GM18951 (cell line): ENCODE measurements around the gene WBP11.

Experiments
- POLR2A ChIP-seq: IDR thresholded peaks from 4 replicates; pipeline ENCODE4 v1.6.1; 2011; ENCODE audit warnings: mild to moderate bottlenecking; ENCODE audit not compliant: insufficient read length, insufficient read depth; ENCODE audit errors: extremely low read depth
- in situ Hi-C: fragments of 300-500 bp; cut with MboI; formaldehyde crosslinking; loops from one replicate; pipeline ENCODE4 v1.12.0; 2022; ENCODE audit warnings: low sequenced_read_pairs, mixed read lengths, inconsistent platforms; ENCODE audit not compliant: unreplicated experiment

Gene WBP11

DNA sequence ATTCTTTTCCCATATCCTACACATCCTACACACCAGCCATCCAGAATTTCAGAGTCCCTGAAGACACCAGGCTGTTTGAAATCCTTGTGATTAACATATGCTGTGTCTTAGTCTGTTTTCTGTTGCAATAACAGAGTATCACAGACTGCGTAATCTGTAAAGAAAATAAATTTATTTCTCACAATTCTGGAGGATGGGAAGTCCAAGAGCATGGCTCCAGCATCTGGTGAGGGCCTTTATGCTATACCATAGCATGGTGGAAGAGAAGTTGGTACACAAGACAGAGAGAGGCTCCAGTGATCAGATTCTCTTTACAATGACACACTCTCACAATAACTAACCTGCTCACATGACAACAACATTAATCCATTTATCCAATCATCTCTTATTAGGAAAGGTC lies 36.0 kb upstream of the WBP11 start:
- in situ Hi-C loops = no loop called here
- TF ChIP-seq POLR2A = no peak

DNA sequence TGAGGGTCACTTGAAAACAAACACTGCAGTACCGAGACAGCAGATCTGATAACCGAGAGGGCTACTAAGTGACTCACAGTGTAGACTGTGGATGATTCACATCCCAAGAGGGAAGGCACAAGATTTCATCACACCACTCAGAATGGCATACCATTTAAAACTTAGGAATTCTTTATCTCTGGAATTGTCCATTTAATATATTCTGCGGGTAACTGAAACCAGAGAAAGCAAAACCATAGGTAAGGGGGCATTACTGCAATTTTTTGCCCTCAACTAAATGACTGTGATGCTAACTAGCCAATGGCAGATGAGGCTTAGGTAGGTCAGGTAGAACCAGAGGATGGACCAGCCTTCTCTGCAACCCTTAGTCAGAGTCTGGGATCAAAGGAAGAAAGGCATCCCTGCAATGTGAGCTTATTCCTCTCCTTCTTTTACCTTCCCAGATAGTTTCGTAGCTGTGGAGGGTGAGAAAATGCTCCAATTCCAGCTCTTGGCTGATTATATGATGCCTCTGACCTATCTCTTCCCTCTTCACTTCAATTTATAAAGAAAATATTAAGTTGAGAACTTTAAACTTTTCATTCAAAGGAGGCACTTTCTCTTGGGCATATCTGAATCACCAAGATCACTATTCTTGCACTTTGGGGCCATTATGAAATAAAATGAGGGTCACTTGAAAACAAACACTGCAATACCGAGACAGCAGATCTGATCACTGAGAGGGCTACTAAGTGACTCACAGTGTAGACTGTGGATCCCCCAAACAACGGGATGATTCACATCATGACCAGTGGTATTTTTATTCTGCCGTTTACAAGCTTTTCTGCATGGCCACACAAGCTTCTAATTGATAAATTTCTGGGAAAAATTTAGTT lies 33.3 kb upstream of the WBP11 start:
- TF ChIP-seq POLR2A = no peak
- in situ Hi-C loops = no loop called here

DNA sequence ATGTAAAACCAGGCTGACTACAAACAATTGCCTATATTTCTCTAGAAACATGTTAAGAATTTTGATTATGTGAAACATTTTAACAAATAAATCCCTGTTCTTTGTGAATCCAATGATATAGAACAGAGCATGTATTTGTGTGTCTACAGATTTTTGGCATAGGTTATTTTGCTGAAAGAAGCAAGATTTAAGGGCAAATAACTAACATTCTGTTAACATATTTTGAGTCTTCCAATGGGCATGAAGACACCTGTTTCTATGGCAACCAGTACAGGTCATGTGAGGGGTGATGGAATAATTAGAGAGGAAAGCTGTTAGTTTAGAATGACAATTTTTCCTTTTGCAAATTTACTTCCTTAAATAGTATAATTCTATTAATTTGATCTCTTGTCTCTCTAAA lies 31.2 kb upstream of the WBP11 start:
- in situ Hi-C loops = no loop called here

DNA sequence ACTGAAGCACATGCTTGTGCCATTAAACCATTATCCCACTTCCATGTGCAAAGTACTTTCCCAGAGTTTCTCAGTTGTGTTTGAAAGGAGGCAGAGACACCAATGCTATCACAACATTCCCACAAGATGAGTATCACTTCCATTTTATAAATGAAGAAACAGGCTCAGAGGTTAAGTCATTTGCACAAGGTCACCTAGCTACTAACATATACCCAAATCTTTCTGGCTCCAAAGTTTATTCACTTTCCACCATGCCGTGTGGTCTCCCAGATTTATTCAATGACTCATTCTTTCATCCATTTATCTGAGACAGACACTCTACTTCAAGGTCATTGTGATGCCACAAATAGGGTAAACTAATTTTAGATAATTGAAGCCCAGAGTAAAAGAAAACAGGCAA lies 30.7 kb upstream of the WBP11 start:
- in situ Hi-C loops = no loop called here

More for the DNA sequence above, 31.2 kb upstream of the WBP11 start:
- no peak for TF ChIP-seq POLR2A

DNA sequence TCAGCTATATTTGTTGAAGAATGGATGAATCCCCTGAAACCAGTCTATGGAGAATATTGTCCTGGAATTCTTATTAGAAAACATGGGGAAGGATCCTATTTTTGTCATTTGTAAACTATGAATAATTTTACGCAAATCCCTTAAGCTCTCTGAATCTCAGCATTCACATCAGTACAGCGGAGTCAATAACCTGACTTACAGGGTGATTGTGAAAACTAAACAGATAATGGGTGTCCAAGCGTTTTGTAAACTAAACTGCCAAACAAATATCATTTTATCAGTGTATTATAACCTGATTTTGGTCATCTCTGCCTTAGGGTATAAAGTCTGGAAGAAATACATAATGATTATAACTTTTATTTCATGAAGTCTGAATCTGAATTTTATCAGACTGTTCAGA lies 30.1 kb upstream of the WBP11 start:
- in situ Hi-C loops = no loop called here

More for the DNA sequence above, 30.7 kb upstream of the WBP11 start:
- no peak for TF ChIP-seq POLR2A

DNA sequence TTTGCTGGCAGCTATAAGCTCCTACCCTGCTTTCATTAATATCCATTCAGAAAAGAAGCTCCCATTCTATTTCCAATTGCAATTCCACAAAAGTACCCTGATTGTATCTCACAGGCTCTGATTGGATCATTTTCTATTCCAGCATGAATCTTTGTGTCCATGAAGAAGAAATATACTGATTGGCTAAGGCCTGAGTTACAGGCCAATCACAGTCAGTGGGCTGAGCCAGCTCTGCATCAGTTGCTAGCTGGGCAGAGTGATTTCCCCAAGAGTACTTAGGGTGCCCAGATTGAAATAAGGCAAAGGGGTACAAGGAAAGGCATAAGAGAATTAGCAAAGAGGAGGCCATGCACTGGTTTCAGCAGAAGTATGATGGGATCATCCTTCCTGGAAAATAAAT lies 25.6 kb upstream of the WBP11 start:
- no peak for TF ChIP-seq POLR2A
- in situ Hi-C loops = no loop called here

More for the DNA sequence above, 30.1 kb upstream of the WBP11 start:
- no peak for TF ChIP-seq POLR2A

DNA sequence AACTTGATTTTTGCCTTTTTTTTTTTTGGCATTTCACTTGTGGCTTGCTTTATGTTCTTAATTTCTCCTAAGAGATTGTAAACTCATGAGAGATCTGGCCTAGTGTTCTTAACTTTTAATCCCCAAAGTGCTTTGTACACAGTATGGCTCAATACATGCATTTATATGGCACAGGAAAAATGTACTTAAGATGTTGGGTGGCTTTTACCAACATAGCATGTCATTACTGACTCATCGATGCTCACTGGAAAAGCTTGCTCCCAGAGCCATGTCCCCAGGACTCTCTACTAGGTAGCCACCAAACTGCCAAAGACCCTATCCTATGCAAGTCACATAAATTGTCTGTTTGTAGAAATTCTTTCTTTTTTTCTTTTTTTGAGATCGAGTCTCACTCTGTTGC lies 23.8 kb upstream of the WBP11 start:
- in situ Hi-C loops = no loop called here

DNA sequence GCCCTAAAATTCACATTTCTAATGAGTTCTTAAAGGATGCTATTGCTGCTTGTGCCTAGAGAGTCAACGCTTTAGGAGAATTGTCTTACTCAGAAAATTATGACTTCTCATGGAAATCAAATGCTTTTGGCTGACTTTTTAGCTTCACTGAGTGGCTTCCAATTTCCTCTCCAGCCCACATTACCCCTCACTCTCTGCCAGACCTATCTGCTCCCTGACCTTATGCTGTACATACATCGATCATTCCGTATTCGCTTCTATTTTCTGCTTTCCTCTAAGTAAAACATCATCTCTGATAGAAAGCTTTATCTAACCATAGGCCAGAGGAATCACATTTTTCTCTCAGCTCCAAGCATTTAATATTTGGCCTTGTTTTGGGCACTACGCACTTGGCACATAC lies 23.2 kb upstream of the WBP11 start:
- in situ Hi-C loops = no loop called here

More for the DNA sequence above, 23.8 kb upstream of the WBP11 start:
- no peak for TF ChIP-seq POLR2A

DNA sequence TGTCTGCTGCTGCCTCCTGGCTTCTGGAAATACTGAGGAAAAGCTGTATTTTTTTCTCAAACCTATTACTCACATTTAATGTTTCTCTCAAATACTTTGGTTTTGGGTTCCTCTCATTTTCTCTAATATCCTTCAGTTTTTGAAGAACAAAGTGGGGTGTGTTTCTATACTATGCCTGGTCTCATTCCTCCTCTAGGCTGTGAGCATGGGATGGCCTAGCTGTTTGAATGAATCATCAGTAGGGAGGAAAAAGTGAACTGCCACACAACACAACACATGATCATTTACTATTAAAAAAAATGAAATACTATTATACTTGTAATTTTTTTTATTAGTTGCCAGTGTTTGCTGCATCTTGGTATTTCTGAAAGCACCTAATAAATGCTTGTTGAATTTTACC lies 22.0 kb upstream of the WBP11 start:
- in situ Hi-C loops = no loop called here
- TF ChIP-seq POLR2A = no peak

More for the DNA sequence above, 23.2 kb upstream of the WBP11 start:
- TF ChIP-seq POLR2A = no peak

DNA sequence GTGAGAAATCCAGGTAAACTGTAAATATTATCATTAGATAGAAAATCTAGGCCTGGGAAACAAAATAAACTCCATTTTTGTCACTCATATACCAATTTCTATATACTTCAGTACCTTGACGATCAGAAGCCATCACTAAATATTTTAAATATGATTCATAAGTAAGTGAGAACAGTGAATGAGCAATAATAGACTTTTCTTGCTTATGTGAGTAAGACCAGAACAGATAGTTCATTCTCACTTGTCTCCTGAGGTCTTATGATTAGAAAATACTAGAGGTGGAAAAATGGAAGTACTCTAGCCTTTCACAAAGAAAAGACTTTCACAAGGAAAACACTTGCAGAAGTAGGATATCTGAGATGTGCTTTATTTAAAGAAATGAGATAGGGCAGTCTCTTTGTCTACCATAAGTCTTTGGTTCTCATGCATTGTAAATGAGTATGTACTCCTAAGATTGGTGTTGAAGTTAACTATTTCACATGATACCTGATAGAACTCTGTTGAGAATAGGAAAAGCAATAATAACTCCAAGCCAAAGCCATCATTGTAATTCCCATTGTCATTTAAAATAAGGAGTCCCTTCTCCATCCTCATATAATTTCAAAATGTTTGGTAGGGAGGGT lies 20.8 kb upstream of the WBP11 start:
- TF ChIP-seq POLR2A = no peak
- in situ Hi-C loops = no loop called here

DNA sequence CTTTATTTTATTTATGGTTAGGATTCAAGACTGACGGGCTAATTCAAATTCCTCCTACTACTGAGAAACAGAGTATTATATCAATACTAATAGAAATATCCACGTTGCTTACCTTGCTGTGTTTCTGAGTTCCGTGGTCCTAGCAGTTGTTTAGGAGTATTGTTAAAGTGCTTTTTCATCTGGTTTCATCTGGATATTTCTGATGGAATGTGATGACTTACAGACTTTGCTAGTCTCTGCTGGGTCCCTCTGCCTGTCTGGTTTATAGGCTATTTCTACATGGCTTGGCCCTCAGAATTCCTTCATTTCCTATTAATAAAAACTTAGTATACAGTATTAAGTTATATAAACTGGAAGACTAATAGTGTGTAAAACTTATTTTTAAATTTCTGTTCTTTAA lies 10.7 kb upstream of the WBP11 start, which contains the start of gene SMCO3:
Gene SMCO3 (minus strand): TSS at position 169 of the 400 bp plus-strand sequence. CDS start 7,502 bp downstream, outside the sequence.
- TF ChIP-seq POLR2A = no peak
- in situ Hi-C loops = no loop called here

DNA sequence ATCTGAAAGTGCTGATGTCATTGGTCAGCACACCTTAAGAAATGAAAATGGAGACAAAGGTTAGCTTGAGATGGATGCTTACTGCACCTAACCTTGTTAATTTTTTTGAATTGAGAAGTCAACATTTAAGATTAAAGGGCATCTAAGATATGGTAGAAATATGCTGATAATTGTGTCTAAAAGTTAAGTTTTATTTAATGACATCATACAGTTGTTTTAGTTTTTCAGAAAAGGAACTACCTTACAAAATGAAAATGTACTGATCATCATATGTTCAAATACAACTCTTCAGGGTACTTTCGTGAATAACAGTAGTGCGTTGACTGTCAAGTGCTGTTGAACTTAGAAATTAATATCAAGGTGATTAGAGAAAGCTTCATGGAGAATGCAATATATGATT lies 8.2 kb upstream of the WBP11 start:
- in situ Hi-C loops = no loop called here
- TF ChIP-seq POLR2A = no peak

DNA sequence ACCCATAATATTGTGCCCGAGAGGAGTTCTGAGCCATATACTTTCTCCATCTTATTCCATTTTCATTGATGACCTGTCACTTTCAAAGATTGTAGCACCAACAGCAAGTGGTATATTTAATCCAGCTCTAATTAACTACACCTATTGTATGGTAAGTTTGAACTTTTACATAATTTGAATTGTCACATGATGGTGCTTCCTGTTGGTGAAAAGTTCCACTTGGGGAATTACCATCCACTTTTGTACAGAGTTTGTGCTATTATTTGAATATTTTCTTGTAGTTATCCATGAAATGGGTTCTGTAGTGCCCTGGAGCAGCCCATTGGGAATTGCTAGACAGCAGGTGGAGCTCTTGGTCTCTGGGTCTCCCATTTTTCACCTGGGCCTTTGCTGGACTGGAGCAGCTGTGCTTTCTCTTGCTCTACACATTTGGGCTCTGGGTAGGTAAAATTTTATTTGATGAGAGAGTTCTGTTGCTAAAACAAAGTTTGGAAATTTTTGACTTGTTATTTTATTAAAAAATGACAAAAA lies 7.7 kb upstream of the WBP11 start:
- in situ Hi-C loops = no loop called here
- TF ChIP-seq POLR2A = no peak

DNA sequence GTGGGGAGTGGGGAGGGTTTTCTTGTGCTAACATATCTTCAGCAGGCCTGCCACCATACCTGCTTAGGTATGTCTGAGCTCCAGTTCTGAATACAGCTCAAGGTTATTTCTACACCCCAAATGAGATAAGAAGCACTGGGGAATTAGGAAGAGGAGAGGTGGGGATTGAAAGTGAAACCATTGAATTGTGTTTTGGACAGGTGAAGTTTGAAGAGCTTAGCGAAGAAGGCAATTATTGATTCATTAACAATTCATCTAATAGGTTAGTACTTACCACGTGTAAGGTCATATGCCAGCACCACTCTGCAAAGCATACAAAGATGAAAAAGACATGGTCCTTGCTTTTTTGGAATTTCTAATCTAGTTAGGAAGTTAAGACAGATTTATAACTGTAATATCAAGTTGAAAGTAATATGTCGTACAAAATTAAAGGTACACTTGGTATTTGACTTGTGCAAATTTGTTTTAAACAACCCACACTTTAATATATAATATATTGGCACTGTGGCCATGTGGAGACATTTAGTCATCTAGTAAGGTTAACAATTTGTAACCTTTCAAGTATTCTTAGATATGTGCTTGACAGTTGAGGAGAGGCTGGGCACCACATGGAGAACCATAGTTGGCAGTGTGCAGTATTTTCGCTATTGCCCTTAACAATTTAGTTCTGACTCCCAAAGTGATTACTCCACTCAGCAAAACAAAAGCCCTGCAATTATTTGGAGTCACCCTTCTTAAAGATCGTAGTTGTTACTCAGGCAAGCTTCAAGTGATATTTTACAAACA lies 7.1 kb upstream of the WBP11 start:
- in situ Hi-C loops = no loop called here
- no peak for TF ChIP-seq POLR2A

DNA sequence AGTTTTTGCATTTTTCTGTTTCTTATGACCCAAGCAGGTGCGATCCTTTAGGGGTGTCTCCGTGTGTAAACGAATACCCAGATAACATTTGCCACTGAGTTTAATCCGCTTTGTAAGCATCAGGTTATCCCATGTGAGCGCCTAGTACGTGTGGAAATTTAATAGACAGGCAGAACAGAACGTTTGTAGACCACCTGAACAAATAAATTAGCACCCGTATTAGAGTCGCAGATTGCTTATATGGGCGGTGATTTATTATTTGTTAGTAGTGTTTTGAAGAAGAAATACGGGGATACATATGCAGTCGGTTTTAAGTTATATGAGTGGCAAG lies 517 bp upstream of the WBP11 start:
- in situ Hi-C loops = no loop called here
- TF ChIP-seq POLR2A = no peak
